Stimulated activated CD4-positive, alpha-beta T cell treated with anti-CD3 and anti-CD28 coated beads, Interleukin-1b, Interleukin-23, amount 100 ng/mL, for 48 hours (primary cell): ENCODE data around the gene IL4I1.

ENCODE experiments used
- DNase-seq: peaks from one replicate; pipeline ENCODE4 v3.0.0-alpha.2; 2020

The IL4I1 gene

DNA sequence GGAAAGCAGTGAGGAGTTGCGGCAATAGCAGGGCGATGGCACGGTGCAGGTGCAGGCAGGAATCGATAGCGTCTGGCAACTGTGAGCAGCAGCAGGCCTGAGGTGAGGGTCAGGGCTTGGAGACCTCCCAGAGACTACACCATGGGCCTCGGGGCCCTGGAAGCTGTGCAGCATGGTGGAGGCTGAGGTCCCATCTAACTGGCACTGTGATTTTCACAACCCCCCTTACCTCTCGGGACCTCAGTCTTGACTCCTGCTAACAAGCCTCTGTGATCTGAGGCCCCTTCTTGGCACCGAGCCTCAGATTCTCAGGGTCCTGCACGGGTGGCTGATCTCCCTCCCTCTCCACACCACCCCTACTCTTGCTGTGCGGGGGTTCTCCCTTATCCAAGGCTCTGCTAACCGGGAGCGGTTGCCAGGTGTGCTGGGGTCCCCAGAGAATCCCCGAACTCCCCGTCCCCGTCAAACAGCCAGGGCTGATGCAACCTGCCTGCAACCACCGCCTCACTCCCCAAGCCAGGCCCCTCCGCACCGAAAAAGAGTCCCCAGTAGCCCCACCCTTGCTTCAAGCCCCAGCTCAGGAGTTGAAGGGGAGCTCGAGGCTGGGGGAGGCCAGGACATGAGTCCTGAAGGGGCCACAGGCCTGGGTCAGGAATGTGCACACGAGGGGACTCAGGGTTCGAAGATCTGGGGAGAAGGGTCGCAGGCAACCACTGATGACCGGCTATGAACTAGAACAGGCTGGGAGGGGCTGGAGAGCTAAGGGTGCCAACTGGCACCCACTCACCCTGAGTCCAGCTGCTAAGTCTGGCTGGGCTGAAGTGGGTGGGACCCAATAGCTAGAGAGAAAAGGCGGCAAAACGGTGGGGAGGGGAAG, 27.6 kb upstream of the IL4I1 start:
- no peak for DNase-seq

DNA sequence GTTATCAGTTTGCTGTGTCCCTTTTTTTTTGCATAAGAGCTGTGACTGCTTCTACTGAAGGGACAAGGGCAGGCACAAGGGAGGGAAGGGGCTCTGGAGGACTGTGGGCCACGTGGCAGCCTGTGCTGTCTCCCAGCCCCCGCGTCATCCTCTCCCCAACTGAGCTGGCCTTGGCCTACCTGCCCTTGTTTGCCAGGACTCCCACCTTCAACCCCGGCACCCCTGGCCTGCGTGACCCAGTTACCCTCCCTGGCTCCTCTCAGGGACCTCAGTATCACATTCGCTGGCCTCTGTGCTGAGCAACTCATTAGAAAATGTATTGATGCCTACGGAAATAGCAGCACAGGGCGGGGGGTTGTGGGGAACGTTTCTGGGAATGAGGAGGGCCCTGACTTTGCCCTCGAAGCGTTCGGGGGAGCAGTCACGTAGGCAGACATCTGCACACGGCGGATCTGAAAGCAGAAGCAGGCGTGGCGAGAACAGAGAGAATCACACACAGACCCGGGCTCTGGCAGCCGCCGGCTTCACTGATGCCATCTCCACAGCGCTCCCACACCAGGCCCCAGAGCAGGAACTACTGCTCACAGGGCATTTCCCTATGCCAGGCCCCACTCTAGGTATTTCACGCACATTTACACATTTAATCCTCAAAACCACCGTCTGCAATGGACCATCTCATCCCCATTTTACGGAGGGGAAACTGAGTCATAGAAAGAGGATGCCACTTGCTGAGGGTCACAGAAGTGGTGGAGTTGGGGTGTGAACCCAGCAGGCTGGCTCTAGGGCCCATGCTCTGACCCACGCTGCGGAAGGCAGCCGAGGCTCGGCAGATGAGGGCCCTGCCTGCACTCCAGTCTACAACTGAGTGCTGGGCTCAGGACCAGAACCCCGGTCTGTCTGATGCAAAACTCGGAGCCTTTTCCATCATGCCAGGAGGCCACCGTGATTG, 26.6 kb upstream of the IL4I1 start:
- DNase-seq = no peak

DNA sequence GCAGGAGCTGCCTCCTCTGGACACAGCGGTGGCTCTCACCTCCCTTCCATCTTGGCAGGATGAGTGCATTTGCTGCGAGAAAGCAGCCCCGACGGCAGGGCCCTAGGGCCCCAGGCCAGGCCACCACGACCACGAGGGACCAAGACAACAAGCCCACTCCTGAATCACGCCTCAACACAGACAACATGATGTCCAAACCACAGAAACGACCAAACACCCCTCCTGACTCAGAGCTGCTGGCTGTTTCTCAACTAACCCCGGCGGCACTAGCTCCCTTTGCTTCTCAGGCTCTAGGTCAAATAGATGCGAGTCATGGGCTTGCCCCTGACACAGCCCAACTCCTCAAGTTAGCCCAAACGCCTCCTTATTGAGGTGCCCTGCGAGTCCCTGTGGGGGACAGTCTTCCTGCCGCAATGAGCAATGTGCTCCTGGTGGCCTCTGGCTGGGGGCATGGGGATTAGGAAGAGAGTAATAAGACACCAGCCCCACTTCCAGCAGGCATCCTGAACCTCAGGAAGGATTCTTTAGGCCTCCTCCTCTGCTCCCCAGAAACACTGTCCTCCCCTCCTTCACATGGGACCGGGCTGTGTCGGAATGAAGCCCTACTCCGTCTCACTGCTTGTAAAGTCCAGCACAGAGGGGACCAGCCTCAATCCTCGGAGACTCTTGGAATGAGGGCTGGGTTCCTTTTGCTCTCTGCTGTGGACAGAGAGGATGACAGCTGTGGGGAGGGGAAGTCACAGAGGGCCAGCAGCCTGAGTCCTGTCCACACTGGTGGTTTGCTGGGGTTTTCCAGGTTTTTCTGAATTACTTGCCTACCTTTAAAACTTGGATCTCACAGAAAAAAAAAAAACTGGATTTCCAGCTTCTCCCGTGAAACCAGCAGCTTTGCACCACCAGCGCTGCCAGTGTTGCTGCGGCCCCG, 25.4 kb upstream of the IL4I1 start:
- peak; percentile 37 for DNase-seq

DNA sequence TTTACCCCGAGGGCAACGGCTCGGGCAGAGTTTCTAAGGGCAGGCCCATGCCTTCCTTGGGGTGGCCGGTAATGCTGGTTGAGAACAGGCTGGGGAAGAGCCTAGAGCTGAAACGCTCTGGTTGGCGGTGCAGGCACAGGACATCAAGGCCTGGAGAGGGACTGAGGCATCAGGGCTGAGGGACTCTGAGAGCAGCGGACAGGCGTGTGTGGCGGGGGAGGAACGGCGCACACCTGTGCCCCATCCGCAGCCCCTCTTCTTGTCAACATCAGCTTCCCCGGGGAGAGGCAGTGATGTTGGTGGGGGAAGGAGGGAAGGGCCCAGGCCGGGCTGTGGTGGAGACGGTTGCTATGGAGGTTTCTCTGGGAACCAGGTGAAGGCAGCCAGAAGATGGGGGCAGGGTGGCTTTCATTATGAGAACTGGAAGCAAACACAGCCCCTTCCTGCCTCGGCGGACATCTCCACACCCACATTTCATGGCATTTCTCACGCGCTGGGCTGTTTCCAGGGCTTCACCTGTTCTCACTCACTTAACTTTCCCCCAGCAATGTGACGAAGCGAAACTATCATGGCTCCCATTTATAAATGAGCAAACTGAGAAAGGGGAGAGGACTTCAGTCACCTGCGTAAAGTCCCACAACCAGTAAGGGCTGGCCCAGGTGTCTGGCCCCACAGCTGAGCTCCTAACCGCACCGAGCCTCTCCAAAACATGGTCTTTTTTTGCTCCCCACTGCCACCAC, 24.1 kb upstream of the IL4I1 start:
- DNase-seq = no peak

DNA sequence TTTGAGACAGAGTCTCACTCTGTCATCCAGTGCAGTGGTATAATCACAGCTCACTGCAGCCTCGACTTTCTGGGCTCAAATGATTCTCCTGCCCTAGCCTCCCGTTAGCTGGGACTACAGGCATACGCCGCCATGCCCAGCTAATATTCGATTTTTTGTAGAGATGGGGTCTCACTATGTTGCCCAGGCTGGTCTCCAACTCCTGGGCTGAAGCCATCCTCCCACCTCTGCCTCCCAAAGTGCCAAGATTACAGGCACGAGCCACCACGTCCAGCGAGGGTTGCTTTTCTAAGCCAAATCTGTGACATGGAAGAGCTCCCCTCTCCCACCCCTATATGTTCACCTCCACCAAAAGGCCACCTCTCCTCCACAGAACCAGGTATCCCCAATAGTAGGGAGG, 21.4 kb upstream of the IL4I1 start:
- DNase-seq = no peak

DNA sequence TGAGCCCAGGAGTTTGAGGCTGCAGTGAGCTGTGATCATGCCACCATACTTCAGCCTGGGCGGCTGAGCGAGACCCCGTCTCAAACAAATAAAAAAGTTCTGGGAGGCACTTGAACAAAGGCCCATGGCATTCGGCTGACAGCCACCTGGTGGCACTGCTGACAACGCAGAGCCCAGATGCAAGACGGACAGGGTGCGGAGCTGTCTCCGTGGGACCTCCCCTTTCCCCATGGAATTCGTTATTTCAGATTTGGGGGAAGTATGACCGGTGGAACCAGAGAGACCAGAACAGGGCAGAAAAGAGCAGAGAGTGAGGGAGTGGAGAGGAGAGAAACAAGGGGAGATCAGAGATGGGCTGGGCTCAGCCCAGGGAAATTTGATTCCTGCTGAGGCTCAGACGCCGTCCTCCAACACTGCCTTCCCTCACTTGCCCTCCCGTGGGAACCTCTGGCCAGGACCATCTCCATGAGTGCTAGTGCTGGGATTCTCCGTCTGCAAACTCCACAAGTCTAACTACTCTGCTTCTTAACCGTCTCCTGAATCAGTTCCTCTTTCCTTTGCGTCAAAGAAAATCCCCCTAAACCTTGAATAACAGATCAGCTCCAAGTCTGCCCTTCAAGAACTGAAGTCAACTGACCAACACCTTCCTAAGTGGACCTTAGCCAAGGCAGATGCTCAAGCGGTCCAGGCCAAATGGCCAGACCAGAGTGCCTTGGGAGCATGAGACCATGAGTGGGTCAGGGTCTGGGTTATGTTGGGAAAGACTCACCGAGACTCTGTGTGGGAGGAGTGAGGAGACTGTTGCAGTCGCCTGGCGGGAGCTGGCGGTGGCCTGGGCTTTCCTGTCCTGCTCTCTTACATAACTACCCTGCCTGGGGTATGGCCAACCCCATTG, 20.4 kb upstream of the IL4I1 start:
- DNase-seq = no peak

DNA sequence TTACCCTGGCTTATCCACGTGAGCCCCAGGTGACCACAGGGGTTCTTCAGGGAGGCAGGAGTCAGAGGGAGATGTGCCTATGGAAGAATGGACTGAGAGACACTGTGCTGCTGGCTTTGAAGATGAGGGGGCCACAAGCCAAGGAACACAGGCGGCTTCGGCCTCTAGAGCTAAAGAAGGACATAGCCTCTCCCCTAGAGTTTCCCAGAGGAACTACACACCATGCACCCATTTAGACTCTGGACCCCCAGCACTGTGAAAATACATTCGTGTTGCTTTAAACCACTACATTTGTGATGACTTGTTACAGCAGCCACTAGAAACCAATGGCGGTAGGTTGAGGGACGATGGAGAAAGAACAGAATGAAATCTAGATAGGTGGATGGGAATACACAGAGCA, 18.6 kb upstream of the IL4I1 start:
- DNase-seq = no peak

DNA sequence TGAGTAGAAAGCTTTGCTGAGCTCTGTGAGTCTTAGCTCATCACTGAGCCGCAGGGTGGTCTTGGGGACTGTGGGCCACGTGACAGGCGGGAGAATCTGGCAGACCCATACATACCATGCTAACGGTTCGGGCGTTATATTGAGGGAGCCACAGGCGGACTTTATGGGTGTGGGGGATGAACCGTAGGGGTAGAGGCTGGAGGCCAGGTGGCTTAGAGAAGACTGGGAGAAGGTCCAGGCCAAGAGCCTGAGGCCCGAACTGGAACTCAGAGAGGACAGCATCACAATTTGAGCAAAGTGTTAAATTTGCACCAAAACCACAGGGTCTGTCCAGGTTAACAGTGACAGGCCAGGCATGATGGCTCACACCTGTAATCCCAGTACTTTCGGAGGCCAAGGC, 17.0 kb upstream of the IL4I1 start:
- no peak for DNase-seq

DNA sequence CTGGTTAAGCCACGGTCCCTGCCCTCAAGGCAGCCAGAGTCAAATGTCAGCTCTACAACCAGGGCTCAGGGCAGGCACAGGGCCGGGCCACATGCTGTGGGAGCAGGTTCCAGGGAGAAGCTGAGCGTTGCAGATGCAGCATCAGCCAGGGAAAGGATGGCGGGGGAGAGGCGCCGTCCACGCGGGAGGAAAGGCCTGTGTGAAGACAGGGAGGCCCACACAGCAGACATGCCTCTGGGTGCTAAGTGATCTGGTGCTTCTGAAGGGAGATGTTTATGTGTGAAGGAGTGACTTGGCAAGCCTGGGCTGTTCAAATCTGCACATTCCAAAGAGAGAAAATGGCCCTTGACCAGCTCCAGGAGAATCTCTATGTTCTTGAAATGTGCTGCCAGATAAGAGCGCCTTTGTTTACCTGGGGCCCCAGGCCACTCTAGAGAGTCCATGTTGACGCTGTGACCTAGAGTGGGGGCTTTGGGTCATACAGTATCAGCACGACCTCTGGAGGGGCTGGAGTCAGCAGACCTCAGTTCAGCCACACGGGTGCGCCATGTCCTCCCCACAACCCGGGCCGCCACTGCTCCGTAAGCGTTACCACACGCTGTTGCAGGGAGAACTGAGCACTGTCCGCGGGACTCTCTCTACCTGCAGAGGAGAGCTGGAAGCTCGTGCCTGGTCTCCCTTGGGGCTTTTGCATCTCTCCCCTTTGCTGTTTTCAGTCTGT, 16.4 kb upstream of the IL4I1 start:
- no peak for DNase-seq

DNA sequence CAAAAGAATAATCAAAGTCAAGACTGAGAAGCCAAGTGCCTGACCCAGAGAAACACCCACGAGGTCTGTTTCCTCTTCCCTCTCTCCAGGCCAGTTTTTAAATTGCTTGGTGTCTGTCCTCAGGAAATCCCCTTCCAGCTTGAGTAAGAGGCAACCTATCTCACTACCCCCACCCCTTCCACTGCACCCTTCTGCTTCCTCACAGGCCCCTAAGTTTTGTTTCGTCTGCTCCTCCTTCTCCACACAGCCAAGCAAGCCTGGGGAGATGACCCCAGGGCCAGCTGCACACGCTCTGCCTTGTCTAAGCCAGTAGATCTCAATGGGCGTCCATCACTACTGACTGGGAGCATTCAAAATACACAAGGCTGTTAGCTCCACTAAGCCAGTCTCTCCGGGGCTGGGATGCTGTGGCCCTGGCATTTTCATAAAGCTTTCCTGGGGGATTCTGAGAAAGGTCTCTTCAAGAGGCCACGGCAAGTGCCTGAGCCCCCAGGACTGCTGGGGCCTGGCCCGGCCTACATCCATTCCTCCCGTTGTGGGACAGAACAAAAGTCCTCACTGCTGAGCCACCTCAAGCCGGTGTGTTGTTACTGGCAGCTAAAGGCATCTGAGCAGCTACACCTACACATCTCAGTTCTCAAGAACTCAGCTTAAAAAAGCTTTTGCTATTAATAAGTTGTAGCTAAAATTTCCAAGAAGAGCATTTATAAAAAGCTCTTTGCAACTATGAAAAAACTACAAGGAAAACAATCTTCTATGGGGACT, 14.9 kb upstream of the IL4I1 start:
- peak; percentile 39 for DNase-seq

DNA sequence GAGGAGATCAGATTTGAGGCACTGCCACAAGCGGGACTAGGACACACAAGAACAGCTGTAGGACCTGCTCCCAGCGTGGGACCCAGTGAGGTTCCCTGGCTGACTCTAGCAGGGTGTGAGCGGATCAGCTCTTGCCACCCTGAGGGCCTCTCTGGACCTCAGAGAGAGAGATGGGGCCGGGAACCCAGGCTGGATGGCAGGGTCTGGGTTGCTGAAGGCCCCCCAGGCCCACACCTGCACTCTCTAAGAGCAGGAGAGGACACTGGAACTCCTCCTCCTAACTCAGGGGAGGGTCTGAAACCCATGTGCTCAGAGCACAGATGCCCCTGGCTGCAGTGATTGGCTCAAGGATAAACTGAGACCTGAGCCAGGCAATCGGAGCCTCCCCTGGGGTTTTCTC, 13.5 kb upstream of the IL4I1 start:
- DNase-seq = no peak

DNA sequence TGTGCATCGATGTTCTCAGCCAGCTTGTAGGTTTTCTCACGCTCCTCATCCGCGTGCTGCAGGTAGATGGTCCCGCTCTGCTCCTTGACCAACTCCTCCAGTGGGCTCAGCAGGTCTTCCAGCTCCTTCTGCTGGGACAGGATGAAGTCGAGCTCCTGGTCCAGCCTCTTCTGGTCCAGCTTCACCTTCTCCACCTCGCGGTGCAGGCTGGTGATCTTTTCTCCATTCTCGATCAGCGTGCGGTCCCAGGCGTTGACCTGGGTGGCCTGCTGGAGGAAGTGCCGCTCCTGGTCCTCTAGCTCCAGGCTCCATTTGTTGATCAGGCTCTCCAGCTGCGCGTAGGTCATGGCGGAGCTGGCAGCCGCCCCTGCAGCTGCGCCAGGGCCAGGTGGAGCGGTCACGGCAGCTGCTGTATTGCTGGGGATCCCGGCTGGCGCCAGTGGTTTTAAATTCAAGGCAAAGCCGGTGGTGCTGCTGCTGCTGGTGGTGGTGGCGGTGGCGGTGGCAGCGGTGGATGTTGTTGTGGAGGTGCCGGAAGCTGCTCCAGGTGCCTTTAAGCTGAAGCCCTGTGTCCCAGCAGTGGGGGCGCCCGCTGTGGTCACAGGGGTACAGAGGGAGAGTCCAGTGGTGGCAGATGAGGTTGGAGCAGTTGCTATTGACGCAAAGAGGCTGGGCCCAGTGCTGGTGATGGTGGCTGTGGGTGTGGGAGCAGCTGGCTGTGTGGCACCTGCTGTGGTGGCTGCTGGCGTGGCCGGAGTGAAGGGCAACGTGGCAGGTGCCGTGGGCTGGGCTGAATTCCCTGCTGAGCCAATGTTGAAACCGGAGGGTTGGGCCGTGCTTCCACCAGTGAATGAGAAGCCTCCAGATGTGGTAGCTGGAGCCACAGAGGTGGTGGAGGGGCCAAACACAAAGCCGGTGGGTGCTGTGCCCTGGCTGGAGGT, 12.1 kb upstream of the IL4I1 start:
- DNase-seq = no peak

DNA sequence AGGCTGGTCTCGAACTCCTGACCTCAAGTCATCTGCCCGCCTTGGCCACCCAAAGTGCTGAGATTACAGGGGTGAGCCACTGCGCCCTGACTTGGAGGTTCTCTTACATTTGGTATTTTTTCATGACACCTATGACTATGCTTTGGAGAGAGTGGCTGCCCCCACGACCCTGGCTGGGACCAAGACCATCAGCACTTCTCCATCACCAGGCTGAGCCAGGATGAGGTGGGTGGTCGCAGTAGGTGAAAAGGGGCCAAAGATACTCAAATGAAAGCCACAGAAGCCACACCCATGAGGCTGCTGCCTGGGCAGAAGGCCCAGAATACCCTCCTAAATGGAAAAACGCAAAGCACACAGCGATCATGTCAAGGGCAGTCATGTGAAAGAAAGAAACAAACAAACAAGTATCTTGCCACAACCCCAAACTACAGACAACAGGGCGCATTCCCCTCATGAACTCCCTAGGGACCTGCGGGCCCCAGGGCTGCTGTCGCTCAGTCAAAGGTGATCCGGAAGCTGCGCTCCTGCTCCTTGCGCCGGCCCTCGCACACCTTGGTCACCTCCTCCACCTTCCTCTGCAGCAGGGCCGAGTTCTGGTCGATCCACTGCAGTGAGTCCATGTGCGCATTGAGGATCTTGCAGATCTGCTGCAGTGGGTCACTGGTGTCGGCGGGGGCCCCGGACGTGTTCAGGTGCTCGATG, 11.2 kb upstream of the IL4I1 start:
- DNase-seq = no peak

DNA sequence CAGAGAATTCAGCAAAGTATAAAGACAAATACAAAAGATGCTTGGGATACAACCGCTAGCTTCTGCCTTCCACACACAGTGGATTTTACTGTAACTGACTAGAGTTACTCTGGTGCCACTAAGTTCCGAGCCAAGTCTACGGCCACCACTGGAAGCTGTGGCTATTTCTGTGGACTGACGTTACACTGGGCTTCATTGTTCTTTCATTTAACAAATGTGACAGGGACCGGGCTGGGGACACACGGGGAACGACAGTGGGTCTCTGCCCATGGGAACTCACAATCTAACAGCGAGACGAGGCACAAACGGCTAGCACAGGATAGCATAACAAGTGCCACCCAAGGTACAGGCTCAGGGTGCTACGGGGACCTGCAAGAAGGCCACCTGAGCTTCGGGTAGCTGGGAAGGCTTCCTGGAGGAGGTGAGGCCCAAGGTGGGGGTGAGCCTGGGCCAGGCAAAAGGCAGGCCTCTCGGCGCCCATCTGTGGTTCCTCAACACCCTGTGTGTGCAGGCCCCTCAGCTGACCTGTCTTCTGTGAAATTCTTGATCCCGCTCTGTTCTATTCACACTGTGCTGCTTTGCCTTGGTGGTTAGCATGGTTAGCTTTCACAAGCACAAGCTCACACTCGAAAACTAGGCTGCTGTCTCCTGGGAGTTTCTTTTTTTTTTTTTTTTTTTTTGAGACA, 10.3 kb upstream of the IL4I1 start:
- no peak for DNase-seq

DNA sequence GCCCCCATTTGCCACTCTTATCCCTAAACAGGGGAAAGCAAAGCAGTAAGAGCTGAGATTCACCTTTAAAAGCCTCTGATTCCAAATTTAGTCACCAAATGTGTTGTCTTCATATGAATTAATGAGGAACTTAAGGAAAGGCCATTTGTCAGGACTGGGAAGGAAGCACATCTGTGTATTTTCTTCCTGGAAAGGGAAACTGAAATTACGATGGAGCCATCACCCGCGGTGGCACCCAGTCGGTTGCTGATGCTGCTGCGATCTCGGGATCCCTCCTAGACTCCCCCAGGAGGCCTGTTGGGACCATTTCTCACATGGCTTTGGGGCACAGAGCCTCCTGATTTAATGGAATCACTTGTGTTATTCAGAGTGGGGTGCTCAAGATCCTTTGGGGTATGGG, 7.4 kb upstream of the IL4I1 start:
- DNase-seq = no peak

DNA sequence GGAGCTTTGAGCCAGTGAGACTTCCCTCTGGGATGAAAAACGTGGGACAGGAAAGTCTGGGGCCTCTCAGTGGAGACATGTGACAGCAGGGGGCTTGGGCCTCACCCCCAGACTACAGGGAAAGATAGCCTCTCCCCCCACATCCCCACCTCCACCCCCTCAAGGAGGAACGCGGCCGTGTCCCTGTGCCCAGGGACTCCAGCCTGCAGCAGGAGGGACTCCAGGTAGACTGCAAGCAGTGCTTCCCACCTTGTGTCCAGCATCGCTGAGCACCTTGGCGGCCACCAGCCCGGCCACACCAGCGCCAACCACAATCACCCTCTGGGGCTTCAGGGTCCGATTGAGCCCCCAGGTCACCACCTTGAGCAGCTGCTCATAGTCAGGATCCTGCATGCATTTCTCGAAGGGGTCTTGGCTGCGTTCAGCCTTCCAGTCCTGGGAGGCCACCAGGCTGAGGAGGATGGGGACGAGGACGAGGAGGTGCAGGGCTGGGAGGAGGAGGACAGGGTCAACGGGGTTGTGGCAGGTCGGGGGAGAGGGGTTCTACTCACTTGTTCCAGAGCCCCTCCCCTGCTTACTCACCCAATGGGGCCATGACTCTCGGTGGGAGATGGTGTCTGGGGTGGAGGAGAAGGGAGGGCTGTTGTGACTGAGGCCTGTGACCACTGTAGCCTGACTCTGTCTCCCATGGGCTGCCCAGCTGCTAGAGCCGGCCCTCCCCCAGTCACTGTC, 955 bp downstream of the IL4I1 start:
- peak; percentile 58 for DNase-seq
